Loucy (cell line): Measurements from ENCODE around the gene EPHB3.

Source experiments
- H2AFZ ChIP-seq: fragments of 200-600 bp; sonication (generic); 2 replicates; pipeline ENCODE4 v1.6.0; 2016; ENCODE audit warnings: antibody characterized with exemption, mild to moderate bottlenecking, low read length, moderate library complexity
- H3F3A ChIP-seq: fragments of 200-600 bp; 2 replicates; pipeline ENCODE4 v1.6.0; 2016; ENCODE audit warnings: antibody characterized with exemption, low read depth, mild to moderate bottlenecking
- H3K27me3 ChIP-seq: fragments of 200-600 bp; sonication (generic); 2 replicates; pipeline ENCODE4 v1.6.1; 2014; ENCODE audit warnings: low read length, mild to moderate bottlenecking; ENCODE audit not compliant: insufficient read depth, poor library complexity, severe bottlenecking
- H3K36me3 ChIP-seq: fragments of 200-600 bp; sonication (generic); 2 replicates; pipeline ENCODE4 v1.6.1; 2016; ENCODE audit warnings: low read length; ENCODE audit not compliant: insufficient read depth
- H3K4me1 ChIP-seq: fragments of 200-600 bp; sonication (generic); 2 replicates; pipeline ENCODE4 v1.5.1; 2014; ENCODE audit warnings: low read length, mild to moderate bottlenecking; ENCODE audit not compliant: insufficient read depth, poor library complexity, severe bottlenecking
- H3K4me2 ChIP-seq: fragments of 200-600 bp; sonication (generic); 2 replicates; pipeline ENCODE4 v1.6.0; 2014; ENCODE audit warnings: antibody characterized with exemption, low read length, low read depth, mild to moderate bottlenecking; ENCODE audit not compliant: poor library complexity, severe bottlenecking
- H3K4me3 ChIP-seq: fragments of 200-600 bp; sonication (generic); 2 replicates; pipeline ENCODE4 v1.5.1; 2014; ENCODE audit warnings: low read length, mild to moderate bottlenecking, mixed read lengths; ENCODE audit not compliant: poor library complexity, severe bottlenecking
- H3K79me2 ChIP-seq: fragments of 200-600 bp; sonication (generic); 2 replicates; pipeline ENCODE4 v1.6.1; 2014; ENCODE audit warnings: low read length; ENCODE audit not compliant: insufficient read depth
- H3K9ac ChIP-seq: fragments of 200-600 bp; sonication (generic); 2 replicates; pipeline ENCODE4 v1.6.0; 2014; ENCODE audit warnings: mild to moderate bottlenecking, low read depth, low read length, moderate library complexity; ENCODE audit not compliant: poor library complexity, severe bottlenecking
- H3K9me2 ChIP-seq: fragments of 200-600 bp; sonication (generic); replicated peaks from 2 replicates; pipeline ENCODE4 v1.6.1; 2016; ENCODE audit warnings: low read depth, low read length, mixed read lengths
- H3K9me3 ChIP-seq: fragments of 200-600 bp; sonication (generic); 2 replicates; pipeline ENCODE4 v1.6.1; 2014; ENCODE audit warnings: mild to moderate bottlenecking, antibody characterized with exemption, low read length, low read depth; ENCODE audit not compliant: insufficient read depth
- H4K20me1 ChIP-seq: fragments of 200-600 bp; sonication (generic); 2 replicates; pipeline ENCODE4 v1.6.0; 2014; ENCODE audit warnings: antibody characterized with exemption, low read length, mild to moderate bottlenecking; ENCODE audit not compliant: insufficient read depth, poor library complexity, severe bottlenecking
- CTCF ChIP-seq: fragments of 200-600 bp; sonication (generic); conservative IDR thresholded peaks from 2 replicates; pipeline ENCODE4 v1.5.1; 2014; ENCODE audit warnings: mild to moderate bottlenecking, antibody characterized with exemption, low read length
- EZH2phosphoT487 ChIP-seq: fragments of 200-600 bp; IDR thresholded peaks from 2 replicates; pipeline ENCODE4 v1.6.1; 2018; ENCODE audit warnings: antibody characterized with exemption, mild to moderate bottlenecking, moderate library complexity, borderline replicate concordance

Gene EPHB3

DNA sequence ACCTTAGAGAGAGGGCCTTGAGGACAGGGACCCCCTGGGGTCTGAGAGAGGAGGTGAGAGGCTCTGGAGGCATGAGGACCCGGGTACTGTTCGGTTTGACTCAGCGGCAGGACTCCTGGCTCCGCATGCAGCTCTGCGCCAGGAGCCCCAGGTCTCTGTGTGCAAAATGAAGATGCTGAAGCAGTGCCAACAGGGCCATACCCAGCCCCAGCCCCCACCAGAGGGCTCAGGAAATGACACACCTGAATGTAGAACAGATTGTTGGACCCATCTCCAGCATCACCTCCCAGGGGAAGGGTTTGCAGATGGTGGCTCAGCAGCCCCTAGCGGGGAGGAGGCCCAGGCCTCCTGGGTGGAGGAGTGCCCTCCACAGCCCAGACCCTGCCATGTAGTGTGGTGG, 30.2 kb downstream of the EPHB3 start:
- Histone ChIP-seq H3K9me3 (no peaks in the 10 kb centered on the region), H3K4me2 (no peak overlapping the region)

GRCh38 chr3:184592371-184593219, 31.0 kb downstream of the EPHB3 start:
- Histone ChIP-seq H3K9me3 (no peaks in the 10 kb centered on the region), H3K9me2 (no peaks in the 10 kb centered on the region), H3K36me3 (no peaks in the 10 kb centered on the region), H3K79me2 (no peaks in the 10 kb centered on the region), H3K4me1 (peaks cover 9% of the 10 kb centered on the region), H4K20me1 (no peaks in the 10 kb centered on the region), H3K4me2 (no peak overlapping the region), H3K4me3 (no peak overlapping the region), H3K9ac (no peak overlapping the region), H2AFZ (no peak overlapping the region), H3F3A (no peaks in the 10 kb centered on the region), H3K27me3 (no peaks in the 10 kb centered on the region)
- TF ChIP-seq EZH2phosphoT487 (no peak), CTCF (no peak)

More for the DNA sequence above, 30.2 kb downstream of the EPHB3 start:
- Histone ChIP-seq H3K9me2 (no peaks in the 10 kb centered on the region), H3K27me3 (no peaks in the 10 kb centered on the region), H3K36me3 (no peaks in the 10 kb centered on the region), H2AFZ (no peak overlapping the region), H3K79me2 (no peaks in the 10 kb centered on the region), H3F3A (no peaks in the 10 kb centered on the region), H3K9ac (no peak overlapping the region), H3K4me3 (no peak overlapping the region), H4K20me1 (no peaks in the 10 kb centered on the region), H3K4me1 (peaks cover 9% of the 10 kb centered on the region)
- TF ChIP-seq CTCF (no peak), EZH2phosphoT487 (no peak)

GRCh38 chr3:184593220-184593927, 31.8 kb downstream of the EPHB3 start:
- Histone ChIP-seq H3K9me2 (no peaks in the 10 kb centered on the region), H4K20me1 (no peaks in the 10 kb centered on the region), H3K4me1 (peaks cover 9% of the 10 kb centered on the region), H2AFZ (no peak overlapping the region), H3K36me3 (no peaks in the 10 kb centered on the region), H3K27me3 (no peaks in the 10 kb centered on the region), H3F3A (no peaks in the 10 kb centered on the region), H3K9me3 (no peaks in the 10 kb centered on the region), H3K4me3 (no peak overlapping the region), H3K4me2 (no peak overlapping the region), H3K79me2 (no peaks in the 10 kb centered on the region), H3K9ac (no peak overlapping the region)
- TF ChIP-seq CTCF: no peak
- TF ChIP-seq EZH2phosphoT487: no peak
